HG02840 (cell line): Measurements from ENCODE around the gene ARHGAP18.
"Not testable (repeated sequence)": the region's sequence is repeated elsewhere in the genome, so short reads cannot be mapped to it uniquely, and the experiment has no call there.

Source experiments
- ATAC-seq: cut with Tn5 transposase; IDR thresholded peaks from one replicate; pipeline ENCODE4 v1.9.1; 2021; ENCODE audit warnings: mild to moderate bottlenecking, moderate library complexity, moderate number of reproducible peaks; ENCODE audit not compliant: unreplicated experiment, low FRiP score

ARHGAP18 gene

DNA sequence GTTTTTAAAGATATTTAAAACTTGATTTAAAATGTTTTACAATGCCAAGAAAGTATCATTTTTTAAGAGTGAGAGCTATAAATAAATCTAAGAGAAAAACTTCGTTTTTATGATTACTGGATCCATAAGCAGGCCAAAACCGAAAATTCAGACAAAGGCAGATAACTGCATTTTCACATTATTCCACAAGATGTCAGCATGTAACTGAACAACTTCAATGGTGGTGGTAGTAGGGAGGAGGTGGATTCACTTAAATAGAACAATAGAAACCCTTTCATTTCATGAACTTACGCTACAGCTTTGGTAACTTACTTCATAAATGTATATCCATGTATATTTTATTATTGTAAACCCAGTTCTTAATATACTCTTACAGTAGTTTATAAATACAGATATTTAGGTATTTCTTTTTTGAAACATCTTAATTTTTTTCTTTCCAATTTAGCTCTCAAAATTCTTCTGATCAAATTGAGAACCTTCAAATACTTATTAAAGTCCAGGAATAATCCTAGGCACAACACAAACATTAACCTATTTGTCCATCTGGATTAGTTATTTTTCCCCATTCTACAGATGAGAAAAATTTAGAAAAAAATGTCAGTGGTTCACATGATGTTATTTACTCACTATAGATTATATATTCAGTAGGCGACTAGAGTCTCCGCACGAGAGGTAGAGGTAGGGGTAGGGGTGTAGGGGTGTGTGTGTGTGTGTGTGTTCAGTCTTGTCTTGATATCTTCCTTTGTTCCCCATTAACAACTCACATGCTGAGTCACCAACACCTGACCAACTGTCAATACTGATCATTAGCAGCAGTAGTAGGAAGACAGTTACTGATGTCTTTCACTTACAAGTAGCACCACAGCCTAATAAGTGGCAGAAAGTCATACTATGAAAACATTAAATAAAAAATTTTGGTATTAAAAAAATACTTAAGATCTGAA lies 111.5 kb downstream of the ARHGAP18 start:
- no peak for ATAC-seq

DNA sequence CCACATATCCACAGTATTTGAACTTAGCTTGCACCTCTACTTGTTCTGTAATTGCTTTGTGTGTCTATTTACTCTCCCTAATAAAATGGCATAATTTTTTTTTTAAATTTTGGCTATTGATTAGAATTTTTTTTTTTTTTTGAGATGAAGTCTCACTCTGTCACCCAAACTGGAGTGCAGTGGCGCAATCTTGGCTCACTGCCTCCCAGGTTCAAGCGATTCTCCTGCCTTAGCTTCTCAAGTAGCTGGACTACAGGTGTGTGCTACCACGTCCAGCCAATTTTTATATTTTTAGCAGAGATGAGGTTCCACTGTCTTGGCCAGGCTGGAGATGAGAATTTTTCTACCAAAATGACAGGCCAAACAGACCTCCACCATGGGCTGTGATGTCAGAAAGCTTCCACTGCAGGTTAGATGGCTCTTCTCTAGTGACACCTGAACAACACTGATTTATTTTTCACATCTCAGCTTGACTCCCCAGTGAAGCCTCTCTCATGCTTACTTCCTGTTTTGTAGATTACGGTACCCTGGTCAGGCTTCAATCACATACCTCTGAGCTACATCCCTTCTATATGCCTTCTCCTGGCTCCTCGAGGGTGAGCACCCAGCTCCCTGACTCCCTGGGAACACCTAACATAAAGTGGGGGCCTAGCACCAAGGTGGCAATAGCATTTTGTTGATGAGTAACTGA lies 112.8 kb downstream of the ARHGAP18 start:
- peak; percentile 55 for ATAC-seq

DNA sequence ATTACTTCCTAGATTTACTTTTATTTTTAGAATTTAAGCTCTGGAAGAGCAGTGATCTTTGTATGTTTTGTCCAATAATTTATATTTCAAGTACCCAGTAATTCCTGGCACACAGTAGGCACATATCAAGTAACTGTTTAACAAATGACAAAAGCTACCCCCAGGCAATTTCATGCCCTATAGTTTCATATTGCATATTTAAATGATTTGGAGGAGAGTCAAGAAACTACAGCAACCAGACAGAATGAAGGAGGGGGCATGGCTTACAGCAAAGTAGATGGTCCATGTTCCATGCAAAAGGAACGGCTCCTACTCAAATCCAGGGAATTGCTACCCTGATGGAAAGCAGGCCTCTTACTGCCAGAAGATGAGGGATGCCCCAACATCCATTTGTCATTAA lies 113.5 kb downstream of the ARHGAP18 start:
- no peak for ATAC-seq

DNA sequence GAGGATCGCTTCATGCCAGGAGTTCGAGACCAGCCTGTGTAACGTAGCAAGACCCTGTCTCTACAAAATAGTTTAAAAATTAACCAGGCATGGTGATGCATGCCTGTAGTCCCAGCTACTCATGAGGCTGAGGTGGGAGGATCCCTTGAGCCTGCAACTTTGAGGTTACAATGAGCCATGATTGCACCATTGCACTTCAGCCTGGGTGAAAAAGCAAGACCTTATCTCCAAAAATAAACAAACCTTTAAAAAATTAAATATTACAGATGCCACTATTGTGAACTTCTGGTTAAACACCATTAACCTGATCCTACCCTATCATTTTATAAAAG lies 116.8 kb downstream of the ARHGAP18 start:
- no peak for ATAC-seq

DNA sequence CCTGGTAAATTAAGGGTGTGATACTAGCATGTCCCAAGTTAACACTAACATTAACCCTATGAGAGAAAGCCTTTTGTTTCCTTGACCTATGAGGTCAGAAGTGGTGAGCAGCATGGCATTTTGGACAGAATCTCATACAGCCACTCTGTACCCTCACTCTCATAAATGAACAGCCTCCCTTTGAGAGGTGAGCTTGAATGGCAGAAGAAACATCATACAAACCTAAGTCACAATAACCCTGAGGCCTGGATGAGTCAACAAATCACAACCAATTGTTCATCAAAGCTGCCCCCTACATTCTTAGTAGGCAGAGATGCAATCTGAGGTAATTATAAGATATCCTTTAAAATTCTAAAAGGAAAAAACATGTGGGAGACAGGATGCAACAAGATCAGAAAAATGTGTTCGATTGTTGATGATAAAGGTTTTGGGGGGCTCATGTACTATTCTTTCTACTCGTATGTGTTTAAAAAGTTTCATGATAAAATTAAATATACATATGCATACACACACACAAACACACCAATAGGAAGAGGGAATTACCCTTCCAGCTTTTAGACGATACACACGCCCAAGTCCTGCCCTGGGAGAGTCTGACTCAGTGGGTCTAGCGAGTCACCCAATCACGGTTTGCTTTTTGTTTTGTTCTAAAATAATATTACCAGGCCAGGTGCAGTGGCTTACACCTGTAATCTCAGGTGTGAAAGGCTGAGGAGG lies 117.3 kb downstream of the ARHGAP18 start:
- ATAC-seq: no peak

DNA sequence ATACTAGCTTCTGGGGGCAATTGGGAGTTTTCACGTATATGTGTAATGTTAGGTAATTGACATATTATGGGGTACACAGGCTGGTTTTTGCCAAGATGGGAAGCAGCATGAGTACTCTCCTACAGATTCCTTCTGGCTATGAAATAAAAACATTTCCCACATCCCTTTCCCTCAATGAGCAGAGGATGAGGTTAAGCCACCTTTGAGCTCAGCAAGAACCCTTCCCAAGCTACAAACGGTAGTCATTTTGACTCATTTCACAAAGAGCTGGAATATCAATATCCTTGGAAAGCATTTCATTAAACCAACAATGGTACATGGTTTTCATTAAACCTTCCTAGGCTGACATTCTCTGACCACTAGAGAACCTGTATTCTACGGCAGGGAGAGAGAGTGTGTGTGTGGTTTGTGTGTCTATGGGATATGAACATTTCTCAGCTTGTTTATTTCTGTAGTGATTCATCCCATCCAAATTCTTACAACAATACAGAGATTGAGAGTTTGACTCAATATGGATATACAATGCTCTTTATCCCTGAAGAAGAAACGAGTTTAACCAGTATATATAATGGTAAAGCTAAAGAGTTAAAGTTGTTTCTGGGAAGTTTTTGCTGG lies 119.5 kb downstream of the ARHGAP18 start:
- ATAC-seq: no peak

DNA sequence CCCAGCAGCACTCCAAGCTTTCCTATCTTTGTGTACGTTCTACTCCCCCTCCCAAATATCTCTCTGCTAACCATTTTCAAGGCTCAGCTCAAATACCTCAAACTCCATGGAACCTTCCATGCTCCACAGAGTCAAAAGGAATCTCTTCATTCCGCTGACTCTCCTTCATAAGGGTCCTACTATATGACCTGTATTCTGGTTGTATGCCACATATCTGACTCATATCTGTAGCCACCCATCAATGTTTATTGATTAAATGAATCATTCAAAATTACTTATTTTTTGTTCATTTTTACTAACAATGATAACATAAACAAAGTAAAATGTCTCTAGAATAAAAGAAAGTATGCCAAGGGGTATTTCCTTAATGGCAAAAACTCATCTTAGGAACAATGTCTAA lies 123.2 kb downstream of the ARHGAP18 start:
- ATAC-seq: no peak

DNA sequence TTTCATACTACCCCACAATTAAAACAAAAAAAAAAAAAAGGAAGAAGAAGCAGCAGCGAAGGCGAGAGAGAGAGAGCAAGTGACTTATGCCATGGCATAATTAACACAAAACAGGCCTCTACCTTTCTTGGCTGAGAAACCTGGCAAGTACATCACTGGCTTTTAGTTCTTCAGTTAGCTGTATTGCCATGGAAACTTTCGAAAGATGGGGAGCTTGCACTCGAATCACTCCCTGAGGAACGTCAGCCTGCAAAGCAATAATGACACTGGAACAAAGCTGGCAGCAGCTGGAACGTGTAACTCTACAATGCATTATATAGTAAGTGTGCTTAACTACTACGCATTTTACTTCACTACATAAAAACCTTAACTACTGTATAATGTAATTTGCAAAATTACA lies 126.1 kb downstream of the ARHGAP18 start:
- ATAC-seq: no peak

DNA sequence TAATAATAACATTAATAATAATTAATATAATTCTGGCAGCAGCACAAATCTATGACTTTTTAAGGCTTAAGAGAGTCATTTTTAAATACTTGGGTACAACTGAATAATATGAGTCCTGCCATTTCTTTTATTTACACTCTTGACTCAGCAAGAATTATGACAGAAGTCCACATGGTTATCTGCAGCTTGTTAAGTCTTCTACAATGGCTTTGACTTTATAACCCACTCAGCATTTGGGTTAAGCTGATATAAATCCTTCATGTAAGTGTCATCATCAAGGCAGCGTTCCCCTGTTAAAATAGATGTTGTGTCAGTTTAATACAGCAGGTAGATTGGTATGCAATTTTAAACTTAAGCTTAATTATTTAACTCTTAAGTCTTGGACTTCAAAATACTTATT lies 131.7 kb downstream of the ARHGAP18 start:
- no peak for ATAC-seq

DNA sequence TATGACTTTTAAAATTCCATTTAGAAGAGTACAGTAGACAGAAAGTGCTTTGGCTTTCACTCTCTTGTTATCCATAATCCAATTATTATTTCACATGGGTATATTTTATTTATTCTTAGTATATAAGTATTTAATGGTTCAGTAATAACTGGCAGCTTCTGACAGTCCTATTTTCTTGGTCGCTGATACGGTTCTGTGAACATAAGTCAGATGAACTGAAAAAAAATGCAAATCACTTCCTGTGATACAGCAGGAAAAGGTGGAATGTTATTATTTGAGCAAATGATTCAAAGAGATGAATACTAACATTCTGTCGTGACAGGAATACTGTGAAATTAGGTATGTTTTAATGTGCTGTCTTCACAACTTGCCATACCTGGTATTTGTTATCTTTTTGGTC lies 132.3 kb downstream of the ARHGAP18 start:
- ATAC-seq: no peak

DNA sequence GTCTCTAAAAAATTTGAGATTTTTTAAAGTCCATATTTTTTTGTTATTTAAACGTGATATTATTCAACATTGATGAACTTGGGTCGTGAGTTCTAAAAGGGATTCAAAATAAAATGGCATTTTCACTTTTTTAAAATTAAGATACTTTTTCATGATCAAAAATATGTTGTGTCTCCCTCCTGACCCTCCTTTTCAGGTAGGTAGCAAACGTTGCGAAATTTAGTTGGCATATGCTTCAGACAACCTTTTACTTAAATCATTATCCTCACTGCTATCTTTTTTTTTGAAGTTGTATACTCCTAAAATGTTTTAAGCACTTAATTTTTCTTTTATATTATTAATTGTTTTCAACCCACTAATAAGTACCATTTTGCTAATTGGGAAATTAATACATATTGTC lies 133.5 kb downstream of the ARHGAP18 start:
- no peak for ATAC-seq

DNA sequence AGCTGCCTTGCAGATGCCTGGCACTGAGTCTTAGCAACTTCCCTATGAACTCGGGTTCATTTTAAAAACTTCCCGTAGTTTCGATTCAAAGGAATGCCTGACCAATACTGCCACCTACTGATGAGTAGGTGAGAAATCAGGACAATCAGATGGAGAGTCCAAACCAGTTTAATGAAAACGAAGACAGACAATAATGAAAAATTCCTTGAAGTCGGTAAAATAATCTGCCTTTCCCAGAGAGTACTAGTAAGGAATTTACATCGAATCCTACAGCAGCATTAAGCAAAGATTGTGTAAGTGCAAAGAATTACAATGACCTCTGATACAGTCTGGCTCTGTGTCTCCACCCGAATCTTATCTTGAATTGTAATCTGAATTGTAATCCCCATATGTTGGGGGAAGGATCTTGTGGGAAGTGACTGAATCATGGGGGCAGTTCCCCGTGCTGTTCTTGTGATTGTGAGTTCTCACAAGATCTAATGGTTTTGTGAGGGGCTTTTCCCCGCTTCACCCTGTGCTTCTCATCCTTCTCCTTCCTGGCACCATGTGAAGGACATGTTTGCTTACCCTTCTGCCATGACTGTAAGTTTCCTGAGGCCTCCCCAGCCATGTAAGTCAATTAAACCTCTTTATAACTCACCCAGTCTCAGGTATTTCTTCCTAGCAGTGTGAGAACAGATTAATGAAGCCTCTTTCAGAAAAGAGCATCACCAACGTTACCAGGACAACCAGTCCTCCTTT lies 134.4 kb downstream of the ARHGAP18 start:
- ATAC-seq: no peak

DNA sequence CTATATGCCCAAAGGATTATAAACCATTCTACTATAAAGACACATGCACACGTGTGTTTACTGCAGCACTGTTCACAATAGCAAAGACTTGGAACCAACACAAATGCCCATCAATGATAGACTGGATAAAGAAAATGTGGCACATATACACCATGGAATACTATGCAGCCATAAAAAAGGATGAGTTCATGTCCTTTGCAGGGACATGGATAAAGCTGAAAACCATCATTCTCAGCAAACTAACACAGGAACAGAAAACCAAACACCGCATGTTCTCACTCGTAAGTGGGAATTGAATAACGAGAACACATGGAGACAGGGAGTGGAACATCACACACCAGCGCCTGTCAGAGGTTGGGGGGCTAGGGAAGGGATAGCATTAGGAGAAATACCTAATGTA lies 135.4 kb downstream of the ARHGAP18 start:
- not testable (repeated sequence) for ATAC-seq

DNA sequence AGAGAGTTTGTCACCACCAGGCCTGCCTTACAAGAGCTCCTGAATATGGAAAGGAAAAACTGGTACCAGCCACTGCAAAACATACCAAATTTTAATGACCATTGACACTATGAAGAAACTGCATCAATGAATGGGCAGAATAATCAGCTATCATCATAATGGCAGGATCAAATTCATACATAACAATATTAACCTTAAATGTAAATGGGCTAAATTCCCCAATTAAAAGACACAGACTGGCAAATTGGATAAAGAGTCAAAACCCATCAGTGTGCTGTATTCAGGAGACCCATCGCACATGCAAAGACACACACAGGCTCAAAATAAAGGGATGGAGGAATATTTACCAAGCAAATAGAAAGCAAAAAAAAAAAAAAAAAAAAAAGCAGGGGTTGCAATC lies 139.0 kb downstream of the ARHGAP18 start:
- not testable (repeated sequence) for ATAC-seq

DNA sequence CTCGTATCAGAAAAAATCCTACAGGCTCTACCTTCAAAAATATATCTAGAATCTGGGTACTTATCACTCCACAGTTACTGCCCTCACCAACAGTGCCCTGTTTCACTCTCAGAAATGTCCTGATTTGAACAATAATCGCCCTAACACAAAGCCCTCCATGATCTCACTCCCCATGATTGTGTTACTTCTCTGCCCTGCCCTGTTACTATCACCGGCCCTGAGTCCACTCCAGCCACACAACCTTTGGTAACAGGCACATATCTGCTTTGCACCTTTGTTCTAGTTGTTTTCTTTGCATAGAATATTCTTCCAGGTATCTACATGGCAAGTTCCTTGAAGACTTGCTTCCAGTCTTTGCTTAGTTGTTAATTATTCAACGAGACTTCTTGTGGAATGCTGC lies 142.0 kb downstream of the ARHGAP18 start:
- ATAC-seq: no peak

DNA sequence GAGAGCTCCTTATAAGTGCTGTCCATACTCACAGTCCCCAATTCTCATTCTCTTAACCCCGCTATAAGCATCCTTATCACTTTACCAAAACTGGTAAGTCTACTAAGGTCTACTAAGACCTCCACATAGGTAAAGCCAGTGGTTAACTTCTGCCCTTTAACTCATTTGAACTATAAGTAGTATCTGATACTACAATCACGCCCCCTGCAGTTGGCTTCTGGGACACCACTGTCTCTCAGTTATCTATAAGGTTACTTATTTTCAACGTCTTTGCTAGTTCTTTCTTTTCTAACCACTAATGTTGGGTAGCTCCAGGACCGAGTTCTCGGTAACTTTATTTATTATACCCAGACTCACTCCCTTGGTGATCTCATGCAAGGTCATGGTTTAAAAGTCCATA lies 142.6 kb downstream of the ARHGAP18 start:
- no peak for ATAC-seq

DNA sequence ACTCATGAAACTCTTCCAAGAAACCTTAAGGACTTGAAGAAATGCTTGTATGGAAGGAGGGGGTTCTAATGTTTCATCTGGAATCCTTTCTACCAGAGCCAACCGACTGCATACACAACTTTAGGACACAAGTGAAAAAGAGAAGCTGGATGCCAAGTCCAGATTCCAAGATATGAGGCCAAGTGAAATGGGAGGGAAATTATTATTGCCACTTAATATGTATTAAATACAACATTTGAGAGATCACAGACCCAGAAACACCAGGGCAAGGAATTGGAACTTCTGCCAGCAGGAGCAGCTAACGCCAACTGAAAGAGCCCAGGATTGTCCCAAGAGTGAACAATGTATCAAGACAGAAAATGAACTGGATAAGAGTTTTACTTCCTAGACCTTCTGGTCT lies 144.2 kb downstream of the ARHGAP18 start:
- no peak for ATAC-seq

DNA sequence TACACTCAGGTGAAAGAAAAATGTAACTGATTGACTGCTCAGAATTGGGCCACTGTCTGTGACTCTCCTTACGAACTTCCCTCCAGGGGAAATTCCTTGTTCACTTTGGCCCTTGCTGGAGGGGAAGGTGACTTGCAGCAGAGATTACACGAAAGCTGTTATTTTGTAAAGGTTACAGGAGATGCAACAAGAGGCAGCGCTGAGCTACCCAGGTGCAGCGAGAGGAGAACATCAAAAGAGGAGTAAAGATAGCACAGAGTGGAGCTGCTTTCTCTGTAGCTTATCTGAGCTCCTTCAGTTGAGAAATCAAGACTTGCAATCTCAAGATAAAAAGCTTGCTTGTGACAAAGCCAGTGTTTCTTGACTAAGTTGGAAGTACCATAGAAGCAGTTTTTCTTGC lies 144.6 kb downstream of the ARHGAP18 start:
- no peak for ATAC-seq

DNA sequence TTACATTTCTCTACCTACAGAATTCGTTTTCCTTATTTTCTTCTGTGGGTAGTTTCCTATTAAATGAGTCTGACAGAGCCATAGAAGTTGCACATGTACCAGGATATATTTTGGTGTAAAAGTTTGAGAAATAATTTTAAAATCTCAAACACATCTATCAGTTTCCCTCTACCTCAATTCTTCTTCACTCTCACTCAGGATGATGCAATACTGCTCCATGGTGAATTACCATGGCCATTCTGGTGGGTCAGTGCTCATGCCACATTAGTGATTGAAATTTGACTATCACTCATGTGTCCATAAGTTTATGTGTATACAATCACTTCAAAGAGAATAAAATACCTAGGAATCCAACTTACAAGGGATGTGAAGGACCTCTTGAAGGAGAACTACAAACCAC lies 151.7 kb downstream of the ARHGAP18 start:
- no peak for ATAC-seq

DNA sequence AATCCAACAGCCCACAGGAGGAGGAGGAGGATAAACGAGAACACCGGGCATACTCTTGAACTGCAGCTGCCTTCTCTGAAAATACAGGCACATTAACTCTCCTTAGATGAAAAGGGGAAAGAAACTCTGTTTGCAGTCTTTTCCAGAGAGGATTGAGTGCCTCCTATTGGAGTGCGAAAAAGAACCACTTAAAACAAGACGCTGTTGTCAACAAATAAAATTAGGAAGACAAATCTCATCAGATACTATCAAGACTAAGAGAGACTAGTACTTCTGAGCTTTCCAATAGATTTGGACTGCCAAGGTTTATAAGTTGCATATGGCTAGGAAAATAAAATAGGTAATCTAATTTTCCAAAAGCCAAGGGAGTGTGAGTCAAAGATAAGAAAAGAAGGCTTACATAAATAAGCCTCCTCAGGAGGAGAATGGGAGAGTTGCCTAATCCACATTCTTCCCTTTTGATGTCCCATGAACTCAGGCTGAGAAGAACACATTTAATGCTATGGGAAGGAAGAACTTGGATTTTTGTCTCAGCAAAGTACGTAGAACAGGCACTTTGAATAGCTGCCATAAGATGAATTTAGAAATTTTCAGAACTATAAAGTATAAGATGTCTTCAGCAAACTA lies 154.7 kb downstream of the ARHGAP18 start:
- no peak for ATAC-seq
